GM19324 (cell line): ENCODE results near the gene CETN3.
"Not testable (repeated sequence)": the region's sequence is repeated elsewhere in the genome, so short reads cannot be mapped to it uniquely, and the experiment has no call there.

Source experiments
- ATAC-seq: cut with Tn5 transposase; IDR thresholded peaks from one replicate; pipeline ENCODE4 v1.9.1; 2021; ENCODE audit warnings: mild to moderate bottlenecking, moderate library complexity; ENCODE audit not compliant: unreplicated experiment, low FRiP score

Gene CETN3

GRCh38 chr5:90384389-90384788 is 25.2 kb downstream of the CETN3 start:
- ATAC-seq, result no peak

GRCh38 chr5:90383903-90384302 is 25.7 kb downstream of the CETN3 start:
- no peak for ATAC-seq

- ATAC-seq, result no peak
Observed at GRCh38 chr5:90381213-90381929, 28.2 kb downstream of the CETN3 start.

- ATAC-seq, result no peak
Observed at GRCh38 chr5:90379652-90380051, 29.9 kb downstream of the CETN3 start.

- no peak for ATAC-seq
Observed at GRCh38 chr5:90378752-90379151, 30.8 kb downstream of the CETN3 start.

GRCh38 chr5:90371269-90371668 is 38.3 kb downstream of the CETN3 start:
- ATAC-seq, result not testable (repeated sequence)

GRCh38 chr5:90368454-90369246 is 40.9 kb downstream of the CETN3 start:
- ATAC-seq, result no peak

GRCh38 chr5:90367879-90368278 is 41.7 kb downstream of the CETN3 start:
- ATAC-seq, result no peak

GRCh38 chr5:90366948-90367347 is 42.6 kb downstream of the CETN3 start:
- ATAC-seq, result no peak

GRCh38 chr5:90365328-90365727 is 44.2 kb downstream of the CETN3 start:
- no peak for ATAC-seq

- ATAC-seq, result no peak
Observed at GRCh38 chr5:90359073-90359920, 50.3 kb downstream of the CETN3 start.

GRCh38 chr5:90356622-90357021 is 52.9 kb downstream of the CETN3 start:
- ATAC-seq, result no peak

GRCh38 chr5:90356176-90356575 is 53.4 kb downstream of the CETN3 start:
- no peak for ATAC-seq

- ATAC-seq, result no peak
Observed at GRCh38 chr5:90355635-90356034, 53.9 kb downstream of the CETN3 start.

- ATAC-seq, result no peak
Observed at GRCh38 chr5:90353254-90353653, 56.3 kb downstream of the CETN3 start.

GRCh38 chr5:90351101-90351500 is 58.5 kb downstream of the CETN3 start:
- no peak for ATAC-seq

GRCh38 chr5:90347462-90347861 is 62.1 kb downstream of the CETN3 start:
- no peak for ATAC-seq

- no peak for ATAC-seq
Observed at GRCh38 chr5:90345684-90346083, 63.9 kb downstream of the CETN3 start.

- ATAC-seq, result no peak
Observed at GRCh38 chr5:90344689-90345088, 64.9 kb downstream of the CETN3 start.

GRCh38 chr5:90343731-90344130 is 65.8 kb downstream of the CETN3 start:
- ATAC-seq, result not testable (repeated sequence)

GRCh38 chr5:90342576-90342975 is 67.0 kb downstream of the CETN3 start:
- ATAC-seq, result no peak
